Activated CD4-positive, alpha-beta T cell treated with anti-CD3 and anti-CD28 coated beads for 24 hours (primary cell): ENCODE results near the gene PLOD1.
"Not testable (repeated sequence)": the region's sequence is repeated elsewhere in the genome, so short reads cannot be mapped to it uniquely, and the experiment has no call there.

ENCODE experiments used
- DNase-seq, 2 donors: peaks; one replicate each; pipeline ENCODE4 v3.0.0-alpha.2; 2020; ENCODE audit warnings: low read depth in 2 of 2

PLOD1 gene

DNA sequence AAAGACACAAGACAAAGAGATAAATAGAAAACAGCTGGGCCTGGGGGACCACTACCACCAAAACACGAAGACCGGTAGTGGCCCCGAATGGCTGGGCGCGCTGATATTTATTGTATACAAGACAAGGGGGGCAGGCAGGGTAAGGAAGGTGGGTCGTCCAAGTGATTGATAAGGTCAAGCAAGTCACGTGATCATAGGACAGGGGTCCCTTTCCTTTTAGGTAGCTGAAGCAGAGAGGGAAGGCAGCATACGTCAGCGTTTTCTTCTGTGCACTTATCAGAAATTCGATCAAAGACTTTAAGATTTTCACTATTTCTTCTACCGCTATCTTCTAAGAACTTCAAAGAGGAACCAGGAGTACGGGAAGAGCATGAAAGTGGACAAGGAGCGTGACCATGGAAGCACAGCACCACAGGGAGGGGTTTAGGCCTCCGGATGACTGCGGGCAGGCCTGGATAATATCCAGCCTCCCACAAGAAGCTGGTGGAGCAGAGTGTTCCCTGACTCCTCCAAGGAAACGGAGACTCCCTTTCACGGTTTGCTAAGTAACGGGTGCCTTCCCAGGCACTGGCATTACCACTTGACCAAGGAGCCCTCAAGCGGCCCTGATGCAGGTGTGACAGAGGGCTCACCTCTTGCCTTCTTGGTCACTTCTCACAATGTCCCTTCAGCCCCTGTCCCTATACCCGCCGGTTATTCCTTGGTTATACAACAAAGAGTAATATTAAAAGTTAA lies 21.9 kb upstream of the PLOD1 start:
- not testable (repeated sequence) for DNase-seq

DNA sequence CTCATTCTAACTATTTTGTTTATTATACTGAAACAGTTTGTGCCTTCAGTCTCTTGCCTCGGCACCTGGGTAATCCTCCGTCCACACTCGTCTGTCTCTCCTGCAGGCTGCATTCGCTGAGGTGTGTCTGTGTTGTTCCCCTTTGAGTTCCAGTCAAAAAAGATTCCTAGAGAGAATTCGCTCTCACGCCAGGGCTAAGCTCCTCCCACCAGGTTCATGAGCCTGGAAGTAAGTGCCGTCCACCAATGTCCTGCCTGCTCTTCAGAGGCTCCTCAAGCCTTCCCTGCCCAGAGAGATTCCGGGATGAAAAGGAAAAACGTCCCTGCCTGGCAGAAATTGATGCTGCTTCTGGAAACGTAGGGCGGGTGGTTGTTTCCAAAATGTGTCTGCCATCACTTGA lies 21.2 kb upstream of the PLOD1 start:
- no peak for DNase-seq

DNA sequence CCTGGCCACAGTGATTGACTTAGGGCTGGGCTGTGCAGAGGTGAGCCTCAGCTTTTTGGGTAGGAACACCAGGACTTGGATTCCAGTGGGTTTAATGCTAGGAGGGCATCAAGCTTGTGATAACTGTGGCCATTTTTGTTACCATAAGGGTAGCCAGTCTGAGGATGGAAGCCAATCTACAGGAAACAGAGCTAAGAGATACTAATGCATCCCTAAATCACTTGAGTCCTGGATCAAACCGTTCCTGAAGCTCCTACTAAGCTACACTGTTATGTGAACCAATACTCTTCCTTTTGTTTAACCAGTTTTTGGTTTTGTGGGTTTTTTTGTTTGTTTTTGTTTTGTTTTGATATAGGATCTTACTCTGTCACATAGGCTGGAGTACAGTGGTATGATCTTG lies 20.5 kb upstream of the PLOD1 start:
- no peak for DNase-seq

DNA sequence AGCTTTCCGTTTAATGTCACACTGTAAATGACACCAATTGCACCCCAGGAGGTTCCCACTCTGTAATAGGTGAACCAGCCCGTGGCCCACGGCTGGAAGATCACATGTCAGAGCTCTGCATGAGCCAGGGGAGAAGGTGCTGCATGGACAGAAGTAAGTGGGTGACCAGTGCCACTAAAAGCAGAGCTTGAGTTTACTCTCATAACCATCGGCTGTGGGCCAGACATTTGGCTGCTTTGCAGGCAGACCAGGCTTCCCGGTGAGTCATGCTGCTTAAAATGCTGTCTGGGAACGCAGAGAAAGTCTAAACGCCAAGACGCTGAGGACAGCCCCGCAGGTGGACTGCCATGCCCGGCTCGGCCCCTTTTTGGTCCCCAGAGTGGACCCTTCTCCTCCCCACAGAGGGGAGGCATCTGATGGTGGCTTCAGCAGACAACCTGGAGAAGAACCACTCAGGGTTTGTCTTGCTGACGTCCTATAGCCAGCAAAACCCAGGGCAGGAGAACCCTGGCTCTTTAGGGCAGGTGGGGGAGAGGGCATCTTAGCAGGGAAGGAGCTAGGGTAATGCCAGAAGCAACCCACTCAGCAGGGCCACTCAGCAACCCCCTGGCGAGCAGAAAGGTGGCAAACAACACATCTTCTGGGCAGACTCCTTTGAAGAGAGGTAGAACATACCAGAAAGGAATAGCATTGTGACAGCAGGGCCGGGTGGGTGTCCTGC lies 15.6 kb upstream of the PLOD1 start:
- no peak for DNase-seq

DNA sequence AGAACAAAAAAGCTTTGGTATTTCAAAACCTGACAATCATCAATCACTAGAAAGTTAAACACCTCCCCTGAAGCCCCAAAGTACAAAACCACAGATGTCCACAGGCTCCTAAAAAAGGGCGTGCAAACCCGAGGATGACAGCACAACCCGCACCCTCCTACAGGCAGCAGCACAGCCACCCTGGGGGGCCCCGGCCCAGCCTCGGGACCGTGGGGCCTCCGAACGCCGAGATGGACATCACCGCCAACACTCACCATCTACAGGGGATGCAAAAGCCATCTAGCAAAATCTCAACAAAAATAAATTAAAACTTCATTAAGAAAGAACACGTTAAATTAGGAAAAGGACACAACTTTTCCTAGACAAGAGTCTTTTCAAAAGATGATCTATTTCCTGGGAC lies 14.9 kb upstream of the PLOD1 start:
- no peak for DNase-seq

DNA sequence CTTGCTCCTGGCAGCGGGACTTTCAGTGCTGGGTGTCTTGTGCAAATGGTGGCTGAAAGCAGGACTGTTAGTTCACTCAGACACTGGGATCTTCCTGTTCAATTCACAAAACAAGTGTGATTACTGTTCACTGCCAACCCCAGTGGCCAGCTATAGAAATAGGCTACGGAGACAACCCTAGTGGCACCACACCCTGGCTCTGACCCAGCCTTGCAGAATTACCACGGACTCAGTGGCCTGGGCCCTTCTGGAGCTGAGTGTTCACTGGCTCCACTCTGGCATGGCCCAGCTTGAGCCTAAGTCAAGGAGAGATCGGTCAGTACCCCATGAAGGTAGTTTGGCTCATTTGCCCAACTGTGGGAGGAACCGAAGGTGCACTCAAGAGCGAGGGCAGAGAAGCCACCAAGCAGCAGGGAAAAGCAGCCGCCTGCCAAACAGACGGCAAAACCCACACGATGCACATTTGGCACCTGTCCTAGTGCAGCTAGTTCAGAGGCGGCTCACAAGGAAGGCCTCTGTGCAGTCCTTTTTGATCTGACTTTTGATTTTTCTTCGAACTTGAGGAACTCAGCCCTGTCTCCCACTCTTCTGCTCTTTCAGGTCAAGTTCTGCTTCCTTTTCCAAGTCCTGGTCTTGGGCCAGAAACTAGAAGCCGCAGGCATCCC lies 14.1 kb upstream of the PLOD1 start:
- DNase-seq = no peak

DNA sequence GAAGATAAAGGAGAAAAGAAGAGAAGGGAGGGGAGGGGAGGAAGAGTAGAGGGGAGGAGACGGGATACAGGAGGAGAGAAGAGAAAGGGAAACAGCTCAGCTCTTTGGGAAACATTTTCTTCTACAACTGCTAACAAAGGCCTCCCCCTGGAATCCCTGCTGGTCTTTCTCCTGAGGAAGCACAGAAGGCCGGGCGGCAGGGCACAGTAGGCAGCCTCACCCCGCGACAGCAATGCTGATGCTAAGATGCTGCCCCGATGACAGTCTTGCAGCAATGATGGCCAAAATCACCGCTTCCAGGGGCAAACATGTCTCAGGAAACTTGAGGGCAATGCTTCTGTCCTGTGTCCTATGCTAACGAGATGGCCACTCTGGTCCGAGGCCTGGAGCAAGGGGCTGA lies 13.5 kb upstream of the PLOD1 start:
- no peak for DNase-seq

DNA sequence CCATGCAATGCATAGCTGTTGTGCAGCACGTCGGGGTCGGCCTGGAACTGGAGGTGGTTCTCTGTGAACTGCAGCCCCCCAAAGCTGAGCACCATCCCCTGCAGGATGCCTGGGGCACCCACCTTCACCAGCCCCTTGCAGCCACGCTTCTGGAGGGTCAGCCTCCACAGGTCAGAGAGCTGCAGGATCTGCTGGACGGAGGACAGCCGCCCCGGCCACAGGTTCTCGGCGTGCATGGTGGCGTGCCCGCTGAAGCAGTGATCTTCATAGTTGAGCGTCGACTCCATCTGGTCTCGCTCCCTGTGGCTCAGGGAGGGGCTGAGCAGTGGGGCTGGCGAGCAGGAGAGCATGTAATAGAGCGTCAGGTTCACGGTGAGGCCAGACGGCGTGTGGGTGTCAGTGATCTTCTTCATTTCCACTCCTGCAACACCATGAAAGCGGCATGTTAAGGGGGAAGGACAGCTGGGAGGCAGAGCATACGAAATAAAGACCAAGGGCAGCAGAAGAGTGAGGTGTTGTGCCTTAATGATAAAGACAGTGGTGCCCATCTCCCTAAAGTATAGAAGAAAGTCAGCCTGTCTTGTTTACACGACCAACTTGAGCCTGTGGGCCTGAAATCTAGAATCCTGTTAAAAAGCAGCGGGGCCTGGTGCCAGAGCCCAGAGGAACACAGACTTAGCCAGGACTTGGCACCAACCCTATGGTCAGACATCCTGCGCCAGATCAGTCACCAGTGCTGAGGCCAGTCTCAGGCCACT lies 11.3 kb upstream of the PLOD1 start:
- no peak for DNase-seq

DNA sequence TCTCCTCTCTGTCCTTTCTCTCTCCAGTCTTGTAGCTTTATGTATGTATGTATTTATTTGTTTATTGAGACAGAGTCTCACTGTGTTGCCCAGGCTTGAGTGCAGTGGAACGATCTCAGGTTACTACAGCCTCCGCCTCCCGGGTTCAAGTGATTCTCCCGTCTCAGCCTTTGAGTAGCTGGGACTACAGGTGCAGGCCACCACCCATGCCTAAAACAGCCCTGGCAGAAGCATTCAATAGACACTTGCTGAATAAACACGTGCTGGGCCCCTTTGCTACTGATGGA lies 10.7 kb upstream of the PLOD1 start:
- no peak for DNase-seq

DNA sequence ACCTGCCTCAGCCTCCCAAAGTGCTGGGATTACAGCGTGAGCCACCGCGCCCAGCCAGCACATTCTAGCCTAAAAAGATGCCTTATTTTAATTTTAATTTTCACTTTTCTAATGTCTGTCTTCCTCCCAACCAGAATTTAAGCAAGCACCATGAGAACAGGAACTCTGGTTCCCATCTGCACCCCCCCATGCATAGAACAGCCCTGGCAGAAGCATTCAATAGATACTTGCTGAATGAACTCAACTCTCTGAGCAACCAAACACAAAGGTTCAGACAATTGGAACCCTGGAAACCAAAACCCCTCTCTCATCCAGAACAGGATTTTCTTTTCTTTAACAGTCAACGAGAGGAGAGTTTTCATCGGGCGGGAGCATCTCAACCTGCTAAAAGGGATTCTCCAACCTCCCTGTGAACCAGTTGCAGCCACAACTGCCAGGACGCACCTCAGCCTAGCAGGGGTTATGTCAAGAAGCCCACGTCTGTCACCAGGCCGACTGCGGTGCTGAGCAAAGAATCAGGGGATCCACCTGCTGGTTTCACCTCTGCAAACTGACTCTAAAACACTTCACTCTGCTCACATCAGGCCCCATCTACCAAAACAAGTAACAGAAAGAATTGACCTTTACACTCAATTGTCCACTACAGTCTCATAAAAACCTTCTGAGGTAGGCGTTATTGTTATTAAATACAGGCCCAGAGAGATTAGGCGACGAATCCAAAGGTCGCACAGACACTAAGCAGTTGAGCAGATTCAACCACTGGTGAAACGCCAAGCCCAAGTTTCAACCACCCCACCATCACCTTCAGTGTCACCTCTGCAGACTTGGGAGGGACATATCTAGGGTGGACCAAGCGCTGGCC lies 10.0 kb upstream of the PLOD1 start:
- no peak for DNase-seq

DNA sequence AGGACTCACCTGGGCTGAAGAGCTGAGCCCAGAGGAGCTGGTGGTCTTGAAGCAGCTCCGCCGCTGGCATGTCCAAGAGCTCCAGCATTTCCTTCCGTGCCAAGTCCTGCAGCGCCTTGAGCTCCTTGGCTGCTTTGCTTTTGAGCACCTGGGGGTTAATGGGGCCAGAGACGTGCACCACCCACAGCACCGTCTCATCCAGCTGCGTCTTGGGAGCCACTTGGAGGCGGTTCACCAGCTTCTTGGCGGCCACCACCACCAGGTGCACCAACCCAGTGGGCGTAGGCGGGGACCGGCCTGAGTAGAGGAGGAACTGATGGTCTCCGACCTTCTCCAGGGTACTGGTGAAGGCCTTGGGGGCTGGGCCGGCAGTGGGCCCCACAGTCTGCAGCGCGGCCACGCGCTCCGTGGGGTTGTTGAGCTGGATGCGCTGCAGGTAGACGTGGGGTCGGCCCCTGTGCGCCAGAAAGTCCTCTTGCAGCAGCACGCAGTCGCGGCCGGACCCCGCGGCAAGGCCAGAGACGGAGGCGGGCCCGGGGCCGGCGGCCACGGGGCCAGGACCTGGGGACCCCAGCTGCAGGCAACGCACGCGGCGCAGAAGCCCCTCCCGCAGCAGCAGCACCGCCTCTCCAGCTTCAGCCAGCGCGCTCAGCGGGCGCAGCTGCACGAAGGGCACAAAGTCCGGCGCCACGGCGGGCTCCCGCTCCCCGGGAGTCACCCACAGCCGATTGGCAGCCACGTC lies 9.2 kb upstream of the PLOD1 start:
- DNase-seq = not testable (repeated sequence)

DNA sequence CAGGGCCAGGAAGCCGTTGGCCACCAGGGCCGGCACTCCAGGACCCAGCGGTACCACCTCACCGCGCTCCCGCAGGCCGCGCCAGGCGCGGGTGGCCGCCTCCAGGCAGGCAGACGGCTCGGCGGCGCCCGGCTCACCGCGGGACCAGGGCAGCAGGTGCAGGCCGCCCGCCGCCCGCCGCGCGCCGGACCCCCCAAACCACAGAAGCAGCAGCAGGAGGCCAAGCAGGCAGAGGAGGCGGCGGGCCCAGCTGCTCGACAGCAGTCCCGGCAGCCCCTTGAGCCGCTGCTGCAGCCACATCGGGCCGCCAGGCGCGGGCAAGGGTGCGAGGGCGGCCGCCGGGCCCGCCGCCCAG lies 8.6 kb upstream of the PLOD1 start:
- DNase-seq = no peak

DNA sequence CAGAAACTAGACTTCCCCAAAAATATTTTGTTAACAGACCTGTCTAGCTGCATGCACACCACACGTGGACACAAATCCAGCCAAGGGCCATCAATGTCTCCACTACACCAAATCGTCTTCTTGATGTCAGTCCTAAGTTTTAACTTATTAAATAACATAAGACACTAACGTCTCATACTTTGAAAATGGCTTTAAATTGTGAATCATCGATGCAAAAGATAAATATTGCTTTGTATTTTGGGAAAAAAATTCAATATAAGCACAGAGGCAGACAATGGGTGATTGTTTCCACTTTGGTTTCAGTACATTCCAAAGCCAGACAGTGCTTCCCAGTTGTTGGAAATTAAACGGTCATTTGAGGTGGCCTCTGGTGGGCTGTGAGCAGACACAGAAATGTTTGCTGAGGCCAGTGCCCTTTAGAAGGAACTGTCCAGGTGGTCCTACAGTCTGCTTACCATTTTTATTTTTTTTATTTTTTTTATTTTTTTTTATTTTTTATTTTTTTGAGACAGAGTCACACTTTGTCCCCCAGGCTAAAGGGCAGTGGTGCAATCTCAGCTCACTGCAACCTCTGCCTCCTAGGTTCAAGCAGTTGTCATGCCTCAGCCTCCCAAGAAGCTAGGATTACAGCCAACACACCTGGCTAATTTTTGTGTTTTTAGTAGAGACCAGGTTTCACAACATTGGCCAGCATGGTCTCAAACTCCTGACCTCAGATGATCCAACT lies 6.5 kb upstream of the PLOD1 start:
- DNase-seq = no peak

DNA sequence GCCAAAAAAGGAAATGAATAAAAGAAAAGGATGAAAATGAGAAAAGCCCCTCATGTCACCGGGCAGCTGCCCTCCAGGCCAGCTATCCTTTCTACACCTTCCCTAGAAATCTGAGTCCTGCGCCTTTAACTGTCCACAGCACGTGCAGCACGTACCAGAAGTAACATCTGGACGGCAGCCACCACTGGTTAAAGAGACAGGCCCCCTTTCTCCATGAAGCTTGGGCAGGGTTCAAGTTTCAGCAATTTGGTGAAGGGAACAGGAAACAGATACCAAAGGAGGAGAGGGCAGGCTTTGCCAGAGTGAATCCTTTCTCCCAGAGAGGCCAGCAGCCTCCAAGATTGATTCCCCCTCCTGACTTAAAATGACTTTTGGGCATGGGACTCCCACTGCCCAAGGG lies 4.7 kb upstream of the PLOD1 start:
- no peak for DNase-seq

DNA sequence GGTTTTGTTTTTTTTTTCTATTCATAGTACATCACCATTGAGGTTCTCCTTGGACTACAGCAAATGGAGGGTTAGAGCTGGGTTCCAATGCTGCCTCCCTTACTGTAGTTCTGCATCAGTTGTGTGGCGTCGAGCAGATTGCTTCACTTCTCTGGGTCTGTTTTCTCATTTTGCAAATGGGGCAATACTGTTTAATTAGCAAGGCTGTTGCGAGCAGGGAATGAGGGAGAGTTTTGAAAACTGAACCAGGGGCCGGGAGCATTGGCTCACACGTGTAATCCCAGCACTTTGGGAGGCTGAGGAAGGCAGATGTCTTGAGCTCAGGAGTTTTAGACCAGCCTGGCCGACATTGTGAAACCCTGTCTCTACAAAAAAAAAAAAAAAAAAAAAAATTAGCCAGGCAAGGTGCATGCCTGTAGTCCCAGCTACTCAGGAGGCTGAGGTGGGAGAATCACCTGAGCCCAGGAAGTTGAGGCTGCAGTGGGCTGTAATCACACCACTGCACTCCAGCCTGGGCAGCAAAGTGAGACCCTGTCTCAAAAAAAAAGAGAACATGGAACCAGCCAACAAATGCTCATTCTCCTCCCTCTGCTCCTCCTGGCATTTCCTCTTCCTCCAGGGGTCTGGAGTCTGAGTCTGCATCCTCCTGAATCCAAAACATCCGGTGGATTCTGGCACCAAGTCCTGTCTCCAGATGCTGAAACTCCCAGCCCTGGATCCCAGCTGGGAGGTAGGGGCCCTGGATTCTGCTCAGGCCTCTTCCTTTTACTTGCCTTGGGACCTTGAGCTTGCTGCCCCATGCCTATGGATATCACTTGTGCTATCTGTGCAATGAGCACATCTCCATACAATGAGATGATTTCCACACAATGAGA lies 3.7 kb upstream of the PLOD1 start:
- DNase-seq = no peak

DNA sequence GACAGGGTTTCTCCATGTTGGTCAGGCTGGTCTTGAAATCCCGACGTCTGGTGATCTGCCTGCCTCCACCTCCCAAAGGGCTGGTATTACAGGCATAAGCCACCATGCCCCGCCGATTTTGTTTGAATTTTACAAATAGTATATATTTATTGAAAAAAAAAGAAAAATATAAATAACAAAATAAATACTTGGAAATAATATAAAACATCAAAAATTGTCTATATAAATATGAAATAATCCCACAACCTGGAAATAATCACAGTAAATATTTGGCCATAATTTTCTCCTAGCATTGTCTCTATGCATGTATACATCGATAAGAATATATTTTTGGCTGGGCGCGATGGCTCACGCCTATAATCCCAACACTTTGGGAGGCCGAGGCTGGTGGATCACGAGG lies 2.7 kb upstream of the PLOD1 start:
- DNase-seq = no peak

DNA sequence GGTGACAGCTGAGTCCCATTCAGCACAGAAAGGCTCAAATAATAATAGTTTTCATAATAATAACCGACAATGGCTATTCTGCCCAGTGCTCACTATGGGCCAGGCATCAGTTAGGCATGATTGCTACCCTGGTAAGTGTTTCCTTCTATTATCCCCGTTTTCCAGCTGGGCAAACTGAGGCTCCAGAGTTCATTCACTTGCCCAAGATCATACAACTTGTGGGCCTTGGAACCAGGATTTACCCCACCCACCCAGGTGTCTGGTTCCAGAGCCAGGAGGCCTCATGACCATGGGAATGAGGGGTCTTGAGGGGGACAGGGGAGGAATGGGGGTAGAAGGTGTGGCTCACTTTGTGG lies 518 bp downstream of the PLOD1 start:
- no peak for DNase-seq

DNA sequence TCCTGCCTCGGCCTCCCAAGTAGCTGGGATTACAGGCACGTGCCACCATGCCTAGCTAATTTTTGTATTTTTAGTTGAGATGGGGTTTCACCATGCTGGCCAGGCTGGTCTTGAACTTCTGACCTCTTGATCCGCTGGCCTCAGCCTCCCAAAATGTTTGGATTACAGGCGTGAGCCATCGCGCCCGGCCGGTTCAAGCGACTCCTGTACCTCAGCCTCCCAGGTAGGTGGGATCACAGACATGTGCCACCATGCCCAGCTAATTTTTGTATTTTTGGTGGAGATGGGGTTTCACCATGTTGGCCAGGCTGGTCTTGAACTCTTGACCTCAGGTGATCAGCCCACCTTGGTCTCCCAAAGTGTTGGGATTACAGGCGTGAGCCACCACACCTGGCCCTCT lies 1.2 kb downstream of the PLOD1 start:
- not testable (repeated sequence) for DNase-seq

DNA sequence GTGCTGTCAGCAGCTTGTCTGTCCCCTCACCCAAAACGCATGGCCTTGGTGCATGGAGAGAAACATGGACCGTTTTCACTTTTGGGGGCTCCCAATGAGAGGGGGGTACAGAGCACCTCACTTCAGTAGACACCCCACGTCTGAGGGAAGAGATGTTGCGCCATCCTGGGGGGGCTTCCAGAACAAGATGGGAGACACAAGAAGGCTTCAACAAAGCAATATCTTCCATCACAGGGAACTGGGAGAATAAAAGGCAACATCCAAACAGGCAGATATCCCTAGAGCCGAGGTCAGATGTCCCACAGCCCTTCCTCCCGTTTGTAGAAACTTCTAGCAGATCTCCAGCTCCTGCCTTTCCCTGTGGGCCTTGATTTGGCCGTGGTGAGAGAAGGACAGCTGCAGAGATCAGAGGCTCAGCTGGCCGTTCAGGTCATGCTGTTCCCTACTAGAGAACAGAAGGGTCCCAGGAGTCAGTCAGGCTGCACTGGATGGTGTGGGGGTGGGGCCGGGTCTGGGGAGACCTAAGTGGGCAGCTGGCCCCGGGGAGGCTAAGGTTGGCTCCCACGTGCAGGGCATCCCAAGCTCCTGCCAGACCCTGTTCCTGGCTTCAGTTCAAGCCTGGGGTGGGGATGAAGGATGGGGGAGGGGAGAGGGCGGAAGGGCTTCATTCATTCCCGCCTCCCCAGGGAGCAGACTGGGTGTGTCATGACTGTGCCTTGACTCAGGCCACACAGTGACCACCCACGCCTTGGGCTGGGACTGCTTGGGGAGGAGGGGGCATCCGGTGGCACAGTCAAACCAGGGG lies 4.4 kb downstream of the PLOD1 start:
- DNase-seq = no peak
